Activated CD4-positive, alpha-beta T cell treated with anti-CD3 and anti-CD28 coated beads, Interleukin-2, amount 50 U/mL, for 48 hours (primary cell): ENCODE measurements around the gene GPR15.

Source experiments
- DNase-seq, 2 experiments: peaks; one replicate each; pipeline ENCODE4 v3.0.0-alpha.2; 2020

GPR15 gene

DNA sequence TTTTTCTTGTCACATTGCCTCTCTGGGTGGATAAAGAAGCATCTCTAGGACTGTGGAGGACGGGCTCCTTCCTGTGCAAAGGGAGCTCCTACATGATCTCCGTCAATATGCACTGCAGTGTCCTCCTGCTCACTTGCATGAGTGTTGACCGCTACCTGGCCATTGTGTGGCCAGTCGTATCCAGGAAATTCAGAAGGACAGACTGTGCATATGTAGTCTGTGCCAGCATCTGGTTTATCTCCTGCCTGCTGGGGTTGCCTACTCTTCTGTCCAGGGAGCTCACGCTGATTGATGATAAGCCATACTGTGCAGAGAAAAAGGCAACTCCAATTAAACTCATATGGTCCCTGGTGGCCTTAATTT, 478 bp downstream of the GPR15 start:
- no peak for DNase-seq

DNA sequence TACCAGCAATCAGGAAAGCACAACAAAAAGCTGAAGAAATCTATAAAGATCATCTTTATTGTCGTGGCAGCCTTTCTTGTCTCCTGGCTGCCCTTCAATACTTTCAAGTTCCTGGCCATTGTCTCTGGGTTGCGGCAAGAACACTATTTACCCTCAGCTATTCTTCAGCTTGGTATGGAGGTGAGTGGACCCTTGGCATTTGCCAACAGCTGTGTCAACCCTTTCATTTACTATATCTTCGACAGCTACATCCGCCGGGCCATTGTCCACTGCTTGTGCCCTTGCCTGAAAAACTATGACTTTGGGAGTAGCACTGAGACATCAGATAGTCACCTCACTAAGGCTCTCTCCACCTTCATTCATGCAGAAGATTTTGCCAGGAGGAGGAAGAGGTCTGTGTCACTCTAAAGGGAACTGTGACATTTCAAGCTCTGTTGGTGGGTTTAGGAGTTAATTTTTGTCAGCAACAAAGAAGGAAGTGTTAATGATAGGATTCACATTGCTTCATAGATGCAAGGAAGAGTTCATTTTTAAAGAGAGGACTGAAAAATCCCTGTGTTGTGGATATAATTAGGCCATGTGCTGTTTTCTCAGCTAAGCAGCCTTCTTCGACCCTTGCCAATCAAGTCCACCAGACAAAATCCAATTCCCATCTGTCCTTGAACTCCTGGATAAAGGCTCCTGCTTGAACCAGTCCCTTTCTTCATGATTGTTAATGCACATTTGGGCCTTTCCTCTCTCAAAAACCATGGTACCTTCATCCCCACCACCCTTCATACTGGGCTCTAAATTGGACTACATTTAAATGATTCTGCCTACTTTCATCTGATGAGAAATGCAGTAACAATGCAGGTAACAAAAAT, 1.2 kb downstream of the GPR15 start:
- no peak for DNase-seq

DNA sequence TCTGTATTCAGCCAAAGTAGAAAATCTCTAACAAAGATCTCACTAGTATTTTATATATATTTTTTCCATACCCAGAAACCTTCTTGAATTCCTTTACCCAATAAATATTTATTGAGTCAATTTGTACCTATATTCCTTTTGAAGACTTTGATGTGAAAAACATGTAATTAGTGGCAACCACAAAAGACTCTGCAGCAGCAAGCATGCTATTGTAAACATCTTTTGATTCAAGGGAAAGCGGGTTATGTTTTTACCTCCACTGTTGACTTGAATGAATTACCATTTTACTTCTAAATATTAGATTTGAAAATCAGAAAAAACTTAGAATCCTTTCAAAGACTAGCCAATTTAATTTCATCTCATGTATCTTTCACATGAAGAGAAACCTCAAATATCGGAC, 2.4 kb downstream of the GPR15 start:
- no peak for DNase-seq

- no peak for DNase-seq
Observed at GRCh38 chr3:98534734-98535133, 3.0 kb downstream of the GPR15 start.

GRCh38 chr3:98536456-98537017, 4.8 kb downstream of the GPR15 start:
- DNase-seq, result no peak

DNA sequence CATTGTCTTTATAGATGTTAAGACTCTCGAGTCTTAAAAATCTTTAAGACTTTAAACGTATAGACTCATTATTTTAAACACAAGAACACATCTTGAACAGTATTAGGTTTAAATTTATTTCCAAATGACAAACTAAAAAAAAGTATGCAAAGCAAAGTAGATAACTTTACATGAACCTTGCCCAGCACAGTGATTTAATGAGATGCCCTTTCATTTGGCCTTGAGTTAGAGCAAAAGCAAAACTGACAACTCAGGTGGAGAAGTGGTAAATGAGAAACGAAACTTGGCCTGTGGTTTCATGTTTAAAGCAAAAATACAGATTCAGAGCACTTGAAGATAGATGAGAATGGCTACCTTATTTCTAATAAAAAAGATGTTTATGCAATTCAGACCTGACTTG, 8.6 kb downstream of the GPR15 start:
- DNase-seq, result no peak

DNA sequence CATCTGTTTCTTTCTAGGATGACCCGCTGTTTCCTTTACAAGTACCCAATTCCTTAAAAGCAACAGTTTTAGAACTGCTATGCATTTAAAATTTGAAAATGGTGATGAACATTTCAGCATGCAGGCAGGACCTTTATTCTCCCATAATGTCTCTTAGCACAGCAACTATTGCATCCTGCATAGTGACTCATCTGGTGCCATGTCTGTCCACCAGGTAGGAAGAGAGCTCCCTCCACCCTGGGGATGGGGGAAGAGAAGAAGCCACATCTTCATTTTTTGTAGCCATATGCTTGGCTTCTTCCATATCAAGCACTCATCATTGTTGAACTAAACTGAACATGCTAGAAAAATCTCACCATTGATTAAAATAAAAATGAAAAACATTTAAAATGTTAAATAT, 9.9 kb downstream of the GPR15 start:
- no peak for DNase-seq

DNA sequence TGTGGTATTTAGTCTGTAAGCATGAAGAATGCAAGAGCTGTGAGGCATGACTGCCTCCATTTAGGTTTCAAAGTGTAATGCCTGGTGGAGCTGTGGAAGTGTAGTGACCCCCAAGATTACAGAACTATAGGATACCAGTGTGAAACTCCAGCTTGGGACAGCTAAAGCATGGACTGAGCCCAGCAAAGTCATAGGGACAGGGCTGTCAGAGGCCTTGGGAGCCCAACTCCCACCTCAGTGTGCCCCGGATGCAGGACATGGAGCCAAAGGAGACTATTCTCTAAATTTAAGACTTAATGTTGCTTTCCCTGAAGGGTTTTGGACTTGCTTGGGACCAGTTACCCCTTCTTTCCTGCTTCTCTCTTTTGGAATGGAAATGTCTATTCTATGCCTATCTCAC, 10.8 kb downstream of the GPR15 start:
- no peak for DNase-seq

DNA sequence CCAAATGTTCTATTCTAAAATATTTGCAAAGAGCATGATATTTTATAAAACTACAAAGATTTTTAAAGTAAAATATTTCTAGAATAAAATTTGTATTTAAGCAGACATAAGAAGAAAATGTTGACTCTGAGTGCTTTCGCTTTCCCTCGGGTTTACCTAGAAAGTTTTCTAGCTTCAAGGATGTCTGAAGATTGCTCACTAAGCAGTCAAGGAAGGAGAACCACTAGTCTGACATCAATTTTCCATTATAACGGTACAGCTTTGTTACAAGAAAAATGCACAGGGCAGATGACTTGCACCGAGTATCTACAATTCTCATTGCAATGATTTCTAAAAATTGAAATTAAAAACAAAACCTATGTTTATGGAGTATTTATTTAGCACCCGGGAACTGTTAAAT, 14.2 kb downstream of the GPR15 start:
- DNase-seq, result no peak

GRCh38 chr3:98548544-98548943, 16.8 kb downstream of the GPR15 start:
- no peak for DNase-seq

GRCh38 chr3:98550833-98551232, 19.1 kb downstream of the GPR15 start:
- no peak for DNase-seq

DNA sequence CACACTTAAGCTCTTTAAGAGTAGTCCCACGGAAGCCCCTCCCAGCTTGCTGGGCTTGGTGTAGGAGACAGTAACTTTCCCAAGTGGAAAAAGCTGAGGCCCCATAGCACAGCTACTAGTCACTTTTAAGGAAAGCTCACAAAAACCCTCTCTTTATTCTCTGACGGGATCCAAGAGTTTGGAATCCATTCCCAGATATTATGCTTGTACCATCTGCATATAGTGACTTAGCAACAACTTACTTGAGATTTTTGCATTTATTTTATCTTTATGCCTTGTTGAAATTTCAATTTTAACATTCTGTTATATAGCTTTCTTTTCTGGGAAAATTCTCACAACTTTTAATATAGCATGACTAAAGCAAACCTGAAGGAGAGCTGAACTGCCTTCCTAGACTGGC, 19.5 kb downstream of the GPR15 start:
- DNase-seq, result no peak

GRCh38 chr3:98551754-98552153, 20.0 kb downstream of the GPR15 start:
- DNase-seq, result no peak

- DNase-seq, result no peak
Observed at GRCh38 chr3:98552232-98553020, 20.6 kb downstream of the GPR15 start.

- DNase-seq, result no peak
Observed at GRCh38 chr3:98553021-98553563, 21.3 kb downstream of the GPR15 start.

DNA sequence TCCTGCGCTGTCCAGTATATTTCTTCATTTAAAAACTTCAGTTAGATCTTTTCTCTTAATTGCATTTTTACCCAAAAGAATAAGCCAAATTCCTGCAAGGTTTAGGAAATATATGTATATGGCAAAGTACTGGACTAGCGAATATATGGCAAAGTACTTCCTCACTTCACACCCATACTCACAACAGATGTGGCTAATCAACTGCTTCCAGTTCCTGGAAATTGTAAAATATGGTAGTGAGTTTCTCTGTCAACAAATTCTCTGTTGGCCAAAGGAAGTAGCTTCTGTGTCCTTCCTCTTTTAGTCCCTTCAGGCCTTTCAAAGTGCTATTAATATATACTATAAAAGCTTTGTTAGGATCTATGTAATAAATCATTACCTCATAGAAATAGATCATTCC, 22.0 kb downstream of the GPR15 start:
- no peak for DNase-seq

DNA sequence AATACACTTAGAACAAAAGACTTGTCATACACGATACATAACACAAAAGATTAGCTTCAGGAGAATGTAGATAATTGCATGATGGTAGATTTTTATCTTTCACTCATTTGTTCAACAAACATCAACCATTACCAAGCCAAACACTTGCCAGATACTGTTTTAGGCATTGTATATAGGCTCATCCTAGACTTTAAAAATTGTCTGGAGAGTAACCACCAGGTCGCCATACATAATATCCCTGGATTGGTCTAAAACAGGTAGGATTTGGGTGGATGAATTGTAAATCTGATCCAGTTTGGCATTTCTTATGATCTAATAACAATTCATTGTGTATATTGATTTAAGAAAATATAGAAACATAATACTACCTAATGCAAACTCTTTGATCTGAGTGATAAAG, 22.8 kb downstream of the GPR15 start:
- DNase-seq, result no peak

- DNase-seq, result no peak
Observed at GRCh38 chr3:98555025-98555379, 23.2 kb downstream of the GPR15 start.

GRCh38 chr3:98556164-98557130, 24.7 kb downstream of the GPR15 start:
- peak; percentile 65 to 78 for DNase-seq

DNA sequence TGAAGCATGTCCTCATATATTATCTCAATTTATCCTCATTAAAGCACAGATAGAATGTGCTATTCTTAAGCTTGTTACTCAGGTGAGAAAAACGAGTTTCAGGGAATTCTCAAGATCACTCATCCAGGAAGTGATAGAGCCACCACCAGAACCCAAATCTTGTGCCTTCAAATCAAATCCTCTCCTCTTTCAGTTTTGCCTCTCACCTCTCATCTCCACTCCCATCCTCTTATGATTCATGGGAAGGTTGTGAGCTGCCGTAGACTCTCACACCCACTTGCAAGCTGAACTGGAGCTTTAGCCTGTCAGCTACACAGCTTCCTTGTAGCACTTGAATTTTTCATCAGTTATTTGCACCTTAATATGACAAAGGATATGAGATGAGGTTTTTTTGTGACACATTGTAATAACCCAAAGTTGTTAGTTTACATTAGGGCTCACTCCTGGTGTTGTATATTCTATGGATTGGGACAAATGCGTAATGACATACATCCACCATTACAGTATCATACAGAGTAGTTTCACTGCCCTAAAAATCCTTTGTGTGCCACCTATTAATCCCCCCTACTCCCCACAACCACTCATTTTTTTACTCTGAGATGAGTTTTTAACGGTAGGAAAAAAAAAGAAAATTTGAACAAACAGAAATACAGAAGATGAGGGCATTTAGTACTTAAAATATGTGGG, 25.7 kb downstream of the GPR15 start:
- peak; percentile 42 to 59 for DNase-seq

- DNase-seq, result no peak
Observed at GRCh38 chr3:98558100-98558827, 26.5 kb downstream of the GPR15 start.
